ENCODE results near the gene PCTP.

The PCTP gene

DNA sequence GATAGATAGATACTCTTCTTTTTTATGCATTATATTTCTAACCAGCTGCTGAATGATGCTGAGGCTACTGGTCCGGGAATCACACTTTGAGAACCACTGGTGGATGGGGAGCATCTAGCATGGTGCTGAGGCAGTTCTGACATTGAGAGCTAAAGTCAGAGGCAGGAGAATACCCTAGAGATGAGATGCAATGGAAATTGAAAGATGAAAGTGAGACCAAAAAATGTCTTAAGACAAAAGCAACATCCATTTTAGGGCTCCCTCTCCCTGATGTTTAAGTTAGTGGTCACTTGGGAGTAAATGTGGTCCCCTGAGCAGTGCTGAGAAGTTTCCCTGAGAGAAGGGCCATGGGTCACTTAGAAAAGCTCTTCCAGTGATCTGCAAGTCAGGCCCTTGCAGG is 6.8 kb downstream of the PCTP start:
- no peak for DNase-seq (ENCODE audit: low read depth)

DNA sequence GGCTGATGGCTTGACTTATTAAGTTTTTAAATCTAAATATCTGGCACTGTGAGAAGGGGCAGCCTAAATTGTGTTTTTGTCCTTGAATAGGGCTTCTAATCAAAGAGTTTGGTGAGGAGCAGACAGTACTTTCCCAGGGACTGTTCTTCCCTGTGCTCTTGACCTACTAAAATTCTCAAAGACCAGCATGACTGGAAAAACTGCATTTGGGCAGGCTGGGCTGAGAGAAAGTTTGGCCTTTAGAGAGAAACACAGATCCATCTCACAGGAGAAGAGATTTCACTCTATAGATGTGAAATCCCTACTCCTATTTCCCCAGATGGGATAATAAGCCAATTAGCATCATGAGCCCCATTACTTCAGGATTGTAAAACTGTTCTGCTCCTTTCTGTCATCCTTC is 7.3 kb downstream of the PCTP start:
- no peak for DNase-seq (ENCODE audit: low read depth)

DNA sequence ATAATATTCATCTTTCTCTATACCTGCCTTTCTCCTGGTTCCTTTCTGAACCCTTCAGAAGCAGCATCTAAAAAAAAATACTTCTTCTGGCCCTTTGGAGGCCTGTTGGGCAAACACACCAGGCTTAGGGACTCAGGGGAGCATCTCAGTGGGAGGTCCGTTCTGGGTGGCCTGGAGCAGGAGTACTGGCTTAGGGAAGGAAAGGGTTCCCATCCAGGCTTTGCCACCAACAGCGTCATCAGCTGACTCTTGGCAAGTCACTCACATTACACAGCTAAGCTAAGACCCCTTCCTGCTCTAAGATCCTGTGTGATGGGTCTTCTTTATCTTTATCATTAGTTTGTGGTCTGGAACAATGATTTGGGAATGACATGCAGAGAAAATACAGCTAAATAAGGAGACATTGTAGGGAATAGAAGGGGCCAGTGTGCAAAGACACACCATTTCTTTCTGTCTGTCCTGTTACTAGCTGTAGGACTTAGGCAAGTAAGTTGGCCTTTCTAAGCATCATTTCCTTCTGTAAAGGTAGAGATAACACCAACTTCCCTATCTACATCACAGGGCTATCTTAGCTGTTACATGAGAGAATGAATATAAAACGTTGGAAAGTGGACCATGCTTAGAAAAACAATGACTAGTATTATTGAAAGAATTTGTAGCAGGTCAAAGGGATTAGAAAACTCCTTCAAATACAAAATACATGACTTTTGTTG is 9.9 kb downstream of the PCTP start:
- DNase-seq (ENCODE audit: low read depth) = no peak

DNA sequence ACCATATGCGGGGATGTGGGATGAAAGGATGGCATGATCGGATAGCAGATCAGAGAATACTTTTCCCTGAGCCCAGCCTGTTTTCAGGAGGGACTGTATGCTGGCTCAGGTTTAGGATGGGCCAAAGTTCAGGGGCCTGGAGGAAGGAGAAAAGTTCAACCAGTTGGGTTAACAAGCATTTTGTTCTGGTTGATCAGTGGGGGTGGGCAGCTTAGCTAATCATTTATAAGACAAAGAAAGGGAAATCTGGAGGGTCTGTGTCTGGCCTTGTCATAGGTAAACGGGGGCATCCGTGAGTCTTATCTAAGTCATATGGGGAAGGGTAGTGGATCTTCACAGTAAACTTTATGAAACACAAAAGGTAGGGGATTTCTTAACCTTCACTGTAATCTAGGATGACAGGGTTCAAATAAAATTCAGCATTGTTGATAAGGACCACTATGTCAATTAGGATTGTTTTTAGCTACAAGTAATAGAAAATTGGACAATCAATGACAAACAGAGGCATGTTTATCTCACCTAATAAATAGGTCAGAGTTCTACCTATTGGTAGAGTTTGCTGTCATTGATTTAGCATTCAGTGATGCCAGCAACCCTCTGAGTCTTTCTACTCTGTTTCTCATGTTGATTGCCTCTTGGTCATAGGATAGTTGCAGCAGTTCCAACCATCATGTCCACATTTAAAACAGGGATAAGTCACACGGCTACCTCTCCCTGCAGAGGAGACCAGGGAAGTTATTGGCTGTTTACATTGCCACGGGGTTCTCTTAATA is 11.4 kb downstream of the PCTP start:
- no peak for DNase-seq (ENCODE audit: low read depth)

DNA sequence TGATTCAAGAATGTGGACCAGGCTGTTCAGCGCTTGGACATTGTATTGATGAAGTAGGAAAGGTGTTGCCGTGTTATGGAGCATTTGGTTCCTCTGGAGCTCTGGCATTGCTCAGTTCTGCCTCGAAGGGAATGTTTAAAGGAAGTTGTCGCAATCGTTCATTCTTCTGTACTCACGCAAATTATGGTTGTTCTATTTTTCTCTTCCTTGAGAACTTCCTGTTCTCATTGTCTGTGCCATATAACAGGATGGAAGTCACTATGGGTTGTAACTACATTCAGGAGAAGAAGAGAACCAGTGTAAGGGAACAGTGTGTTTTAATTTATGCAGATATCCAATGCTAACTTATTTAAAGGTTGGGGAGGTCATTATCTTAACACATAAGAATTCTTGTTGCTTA is 13.0 kb downstream of the PCTP start:
- peak; percentile 56 for DNase-seq (ENCODE audit: low read depth)

DNA sequence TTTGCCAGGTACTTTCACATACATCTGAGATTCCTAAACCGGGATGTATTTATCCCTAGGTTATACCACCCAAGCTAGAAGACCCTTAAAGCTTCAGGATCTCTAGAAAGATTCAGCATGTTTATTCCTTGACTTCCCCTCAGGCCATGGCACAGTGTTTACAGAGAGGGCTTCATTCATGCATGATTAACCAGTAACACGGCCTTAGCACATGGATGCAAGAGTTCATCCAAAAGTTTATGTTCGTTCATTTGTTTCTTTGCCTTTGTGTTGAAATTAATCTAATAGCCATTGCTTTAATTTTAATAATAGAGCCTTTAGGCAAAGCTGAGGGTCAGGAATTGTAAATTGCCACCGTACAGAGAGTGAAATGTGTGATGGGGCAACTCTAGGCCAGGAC is 13.8 kb downstream of the PCTP start:
- DNase-seq (ENCODE audit: low read depth) = no peak

GRCh38 chr17:55765472-55765871 is 14.6 kb downstream of the PCTP start:
- no peak for DNase-seq (ENCODE audit: low read depth)

GRCh38 chr17:55768936-55769624 is 18.2 kb downstream of the PCTP start:
- no peak for DNase-seq (ENCODE audit: low read depth)

DNA sequence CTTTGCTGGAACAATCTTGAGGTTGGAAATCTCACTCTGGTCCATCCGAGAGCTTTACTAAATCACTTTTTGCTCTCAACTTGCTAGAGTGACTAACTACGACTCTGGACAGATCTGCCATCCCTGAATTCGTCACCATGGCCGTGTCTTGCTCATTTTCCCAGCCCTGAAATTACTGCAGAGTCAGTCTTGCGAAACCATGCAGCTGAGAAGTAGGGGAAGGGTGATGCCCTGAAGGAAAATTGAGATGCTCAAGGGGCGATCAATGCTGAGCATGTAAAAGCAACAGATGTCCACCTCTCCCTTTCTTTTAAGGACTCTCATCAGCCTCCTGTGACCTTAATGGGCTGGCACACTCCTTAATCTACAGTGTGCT is 18.8 kb downstream of the PCTP start:
- DNase-seq (ENCODE audit: low read depth) = peak; percentile 87

GRCh38 chr17:55770196-55770870 is 19.5 kb downstream of the PCTP start:
- peak; percentile 67 for DNase-seq (ENCODE audit: low read depth)

- DNase-seq (ENCODE audit: low read depth) = no peak
These were observed 21.2 kb downstream of the PCTP start for GRCh38 chr17:55772086-55772485.

DNA sequence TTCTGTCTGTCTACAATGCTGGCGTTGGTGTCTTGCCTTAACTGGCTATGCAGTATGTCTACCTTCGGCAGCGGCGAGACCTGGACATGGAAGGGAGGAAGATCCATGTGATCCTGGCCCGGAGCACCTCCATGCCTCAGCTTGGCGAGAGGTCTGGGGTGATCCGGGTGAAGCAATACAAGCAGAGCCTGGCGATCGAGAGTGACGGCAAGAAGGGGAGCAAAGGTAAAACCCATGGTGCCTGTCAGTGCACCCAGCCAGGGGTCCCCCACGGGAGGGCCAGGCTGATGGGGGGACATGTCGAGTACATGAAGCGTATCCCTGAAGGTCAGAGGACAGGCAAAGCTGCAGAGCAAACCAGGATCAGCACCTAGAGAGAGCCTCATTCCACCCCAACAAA is 22.8 kb downstream of the PCTP start:
- DNase-seq (ENCODE audit: low read depth) = no peak

- no peak for DNase-seq (ENCODE audit: low read depth)
These were observed 24.0 kb downstream of the PCTP start for GRCh38 chr17:55774846-55775271.

DNA sequence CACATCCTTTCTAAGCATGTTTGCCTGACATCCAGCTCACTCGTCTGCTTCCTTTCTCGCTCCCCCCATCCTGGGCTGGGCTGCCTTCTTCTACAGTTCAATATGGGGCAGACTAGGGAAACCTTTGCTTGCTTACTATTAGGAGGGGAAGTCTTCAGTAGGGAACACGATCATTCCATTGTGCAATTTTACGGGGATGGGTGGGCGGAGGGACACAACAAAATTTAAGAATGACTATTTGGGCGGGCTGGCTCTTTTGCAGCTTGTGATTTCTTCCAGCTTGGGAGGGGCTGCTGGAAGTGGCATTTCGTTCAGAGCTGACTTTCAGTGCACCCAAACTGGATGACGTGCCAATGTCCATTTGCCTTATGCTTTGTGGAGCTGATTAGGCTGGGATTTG is 25.4 kb downstream of the PCTP start:
- no peak for DNase-seq (ENCODE audit: low read depth)

- DNase-seq (ENCODE audit: low read depth) = no peak
These were observed 26.7 kb downstream of the PCTP start for GRCh38 chr17:55777471-55777971.

GRCh38 chr17:55778389-55779118 is 27.7 kb downstream of the PCTP start:
- no peak for DNase-seq (ENCODE audit: low read depth)

DNA sequence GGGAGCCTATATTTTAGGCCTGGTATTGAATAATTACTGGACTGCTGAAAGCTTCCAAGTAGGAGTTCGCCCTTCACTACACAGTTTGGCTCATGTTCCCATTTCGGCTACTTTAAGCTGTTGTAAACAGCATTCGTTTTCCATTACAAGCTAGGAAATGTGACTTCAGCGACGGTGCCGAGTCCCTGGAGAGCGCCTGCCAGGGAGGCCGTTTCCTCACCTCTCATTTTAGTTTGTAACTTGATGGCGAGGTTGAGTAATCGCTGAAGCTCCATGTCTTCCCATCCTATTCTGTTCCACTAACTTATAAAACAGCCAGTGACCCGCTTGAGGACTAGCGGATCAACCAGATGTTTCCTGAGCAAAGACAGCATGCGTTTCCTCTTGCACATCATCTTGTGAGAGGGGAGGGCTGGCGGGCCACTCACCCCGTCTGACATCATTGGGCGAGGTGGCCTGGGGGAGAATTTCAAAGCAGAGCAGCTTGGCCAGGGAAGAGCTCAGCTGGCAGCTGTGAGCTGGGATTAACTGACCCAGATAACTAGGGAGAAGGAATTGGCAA is 32.9 kb downstream of the PCTP start:
- DNase-seq (ENCODE audit: low read depth) = peak; percentile 17

DNA sequence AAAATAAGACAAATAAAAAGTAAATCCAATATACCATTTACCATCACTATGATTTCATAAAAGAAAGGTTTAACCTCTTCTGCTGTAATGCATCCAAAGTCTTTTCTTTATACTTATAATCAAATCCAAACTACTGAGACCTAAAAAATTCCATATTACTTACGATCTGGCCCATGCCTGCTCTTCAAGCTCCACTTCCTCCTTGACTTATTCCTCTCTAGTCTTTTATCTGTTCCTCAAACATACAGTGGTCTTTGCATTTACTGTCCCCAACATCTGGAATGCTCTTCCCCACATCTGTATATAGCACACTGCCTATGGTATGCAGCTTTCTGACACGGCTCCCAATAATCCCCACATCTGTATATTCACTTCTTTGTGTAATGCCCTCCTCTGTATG is 33.8 kb downstream of the PCTP start:
- no peak for DNase-seq (ENCODE audit: low read depth)

- no peak for DNase-seq (ENCODE audit: low read depth)
These were observed 34.3 kb downstream of the PCTP start for GRCh38 chr17:55785181-55785580.

DNA sequence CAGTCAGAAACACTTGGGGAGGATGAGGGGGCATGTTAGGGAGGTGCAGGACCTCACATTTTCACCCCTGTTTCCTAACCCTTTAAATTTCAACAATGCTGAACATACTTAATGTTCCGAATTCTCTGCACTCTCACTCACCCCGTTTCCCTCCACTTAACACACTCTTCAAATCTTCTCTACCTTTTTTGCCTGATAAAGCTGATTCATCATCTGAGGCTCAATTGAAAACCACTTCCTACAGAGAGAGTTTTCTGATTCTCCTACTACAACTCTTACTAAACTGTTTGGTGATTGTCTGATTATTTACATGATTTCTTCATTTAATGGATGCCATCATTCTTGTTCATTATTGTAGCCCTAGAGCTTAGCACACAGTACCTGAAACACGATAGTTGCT is 42.4 kb downstream of the PCTP start:
- no peak for DNase-seq (ENCODE audit: low read depth)

GRCh38 chr17:55794725-55795482 is 44.1 kb downstream of the PCTP start:
- no peak for DNase-seq (ENCODE audit: low read depth)
